NB4 (cell line): Measurements from ENCODE around the gene CACNA2D3.
A peak's percentile ranks its signal among the peaks of the same experiment; 100 is the strongest.

ENCODE experiments used
- DNase-seq: peaks from one replicate; pipeline ENCODE4 v3.0.0; 2010; ENCODE audit warnings: low read depth
- H3K4me3 ChIP-seq: one replicate; pipeline ENCODE4 v1.5.1; 2011; ENCODE audit warnings: mild to moderate bottlenecking, low read depth, low read length, moderate library complexity
- CTCF ChIP-seq: IDR thresholded peaks from one replicate; pipeline ENCODE4 v1.5.1; 2012; ENCODE audit warnings: low read depth, low read length
- MYC ChIP-seq: IDR thresholded peaks from 2 replicates; pipeline ENCODE4 v1.6.1; 2011; ENCODE audit warnings: low read depth, low read length
- POLR2A ChIP-seq: IDR thresholded peaks from 2 replicates; pipeline ENCODE4 v1.6.1; 2011; ENCODE audit warnings: mild to moderate bottlenecking; ENCODE audit not compliant: insufficient read length; ENCODE audit errors: extremely low read depth
- TF ChIP-seq, protein P1 (sequence below): IDR thresholded peaks from 2 replicates; pipeline ENCODE4 v1.6.1; 2011; ENCODE audit warnings: low read depth, low read length

CACNA2D3 gene

GRCh38 chr3:54849360-54849759 lies 727.0 kb downstream of the CACNA2D3 start:
- no peak overlapping the region for H3K4me3 ChIP-seq
- no peak for TF ChIP-seq CTCF
- no peak for TF ChIP-seq MYC
- TF ChIP-seq, protein P1, sequence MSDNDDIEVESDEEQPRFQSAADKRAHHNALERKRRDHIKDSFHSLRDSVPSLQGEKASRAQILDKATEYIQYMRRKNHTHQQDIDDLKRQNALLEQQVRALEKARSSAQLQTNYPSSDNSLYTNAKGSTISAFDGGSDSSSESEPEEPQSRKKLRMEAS: no peak
- no peak for TF ChIP-seq POLR2A
- DNase-seq: no peak

DNA sequence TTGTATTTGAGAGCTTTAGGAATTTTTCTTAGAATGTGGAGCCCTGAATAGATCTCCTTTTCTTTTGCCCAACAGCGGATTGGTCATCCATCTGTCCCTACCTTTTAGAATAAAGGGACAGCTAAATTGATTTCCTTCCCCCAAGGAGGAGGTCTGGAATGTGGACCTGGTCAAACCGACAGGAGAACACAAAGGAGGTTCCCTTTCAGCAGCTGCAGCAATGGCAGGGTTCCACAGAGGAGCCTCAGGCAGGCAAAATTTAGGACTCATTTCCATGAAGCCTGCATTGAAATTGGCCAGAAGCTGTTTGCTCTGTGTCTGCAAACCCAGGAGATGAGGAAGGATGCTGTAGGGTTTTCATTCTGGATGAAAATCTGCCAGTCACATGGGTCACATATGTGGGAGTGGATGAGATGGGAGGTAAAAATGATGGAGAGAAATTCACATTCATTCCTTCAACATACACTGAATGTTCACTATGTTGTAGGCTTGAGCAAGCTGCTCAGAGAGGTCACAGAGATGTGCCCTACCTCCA lies 728.2 kb downstream of the CACNA2D3 start:
- no peak for TF ChIP-seq MYC
- no peak for TF ChIP-seq CTCF
- TF ChIP-seq, protein P1: no peak
- TF ChIP-seq POLR2A: no peak
- DNase-seq: no peak

DNA sequence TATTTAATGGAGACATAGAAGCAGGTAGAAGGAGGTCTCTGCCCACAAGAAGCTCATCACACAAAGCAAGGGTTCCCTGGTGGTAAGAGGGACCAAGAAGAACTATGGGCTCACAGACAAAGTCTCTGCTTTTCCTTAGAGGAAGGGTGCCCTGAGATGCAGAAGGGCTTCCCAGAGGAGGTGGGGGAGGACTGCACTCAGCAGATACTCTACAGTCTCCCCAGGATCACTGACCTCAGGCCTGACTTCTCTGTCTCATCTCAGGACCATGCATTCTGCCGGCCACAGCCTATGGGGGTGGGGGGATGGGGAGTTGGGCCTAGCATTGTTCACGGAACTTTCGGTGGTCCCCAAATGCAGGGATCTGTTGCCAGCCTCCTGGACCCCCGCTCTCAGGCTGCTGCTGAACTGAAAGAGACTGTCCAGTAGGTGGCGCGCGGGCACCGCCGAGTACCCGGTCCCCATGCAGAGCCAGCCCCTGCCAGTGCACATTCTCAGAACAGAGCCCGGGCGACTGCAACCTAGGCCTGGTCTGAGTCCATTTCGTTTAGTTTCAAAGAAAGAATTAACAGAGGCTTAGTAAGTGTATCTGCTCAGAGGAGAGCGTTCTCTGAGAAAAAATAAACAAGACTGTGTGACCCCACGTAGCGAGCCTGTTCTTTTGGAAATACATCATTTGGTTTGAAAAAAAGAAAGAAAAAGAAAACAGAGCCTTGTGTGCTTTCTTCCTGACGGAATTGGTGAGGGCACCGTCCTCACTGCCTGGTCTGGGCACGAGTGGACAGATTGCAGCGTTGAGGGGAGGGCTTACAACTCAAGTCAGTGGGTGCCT lies 731.4 kb downstream of the CACNA2D3 start:
- TF ChIP-seq POLR2A (no peak), CTCF (peak; percentile 56)
- H3K4me3 ChIP-seq: no peak overlapping the region
- peak; percentile 72 for DNase-seq

More for the DNA sequence above, 728.2 kb downstream of the CACNA2D3 start:
- H3K4me3 ChIP-seq: no peak overlapping the region

- no peak overlapping the region for H3K4me3 ChIP-seq
- TF ChIP-seq MYC: no peak
- no peak for DNase-seq
Observed at GRCh38 chr3:54856271-54856670, 733.9 kb downstream of the CACNA2D3 start.

- TF ChIP-seq MYC: no peak
- no peak for TF ChIP-seq CTCF
- no peak for TF ChIP-seq POLR2A
- TF ChIP-seq, protein P1: no peak
- DNase-seq: no peak
- no peak overlapping the region for H3K4me3 ChIP-seq
Observed at GRCh38 chr3:54857343-54857742, 735.0 kb downstream of the CACNA2D3 start.

- DNase-seq: no peak
- no peak overlapping the region for H3K4me3 ChIP-seq
- TF ChIP-seq, protein P1: no peak
- TF ChIP-seq MYC (no peak), CTCF (no peak), POLR2A (no peak)
Observed at GRCh38 chr3:54858093-54858785, 735.9 kb downstream of the CACNA2D3 start.
